ENCODE data around the gene C1QTNF8.

DNA sequence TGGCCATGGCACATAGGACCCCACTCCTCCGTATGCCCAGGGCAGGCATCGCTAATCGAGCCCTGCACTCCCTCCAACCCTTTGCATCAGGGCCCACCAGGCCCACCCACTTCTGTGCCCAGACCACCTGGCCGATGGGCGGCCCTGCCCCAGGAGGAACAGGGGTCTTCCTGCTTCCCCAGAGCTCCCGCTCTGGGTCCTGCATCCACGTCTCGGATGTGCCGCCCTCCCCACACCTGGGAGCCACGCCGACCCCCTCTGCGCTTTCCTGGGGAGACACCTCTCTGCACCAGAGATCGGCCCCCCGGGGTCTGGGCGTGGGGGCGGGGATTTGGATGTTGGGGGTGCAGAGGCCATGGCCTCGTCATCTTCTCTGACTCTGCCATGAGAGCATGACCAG, 44.6 kb downstream of the C1QTNF8 start:
- TF ChIP-seq, protein P1, sequence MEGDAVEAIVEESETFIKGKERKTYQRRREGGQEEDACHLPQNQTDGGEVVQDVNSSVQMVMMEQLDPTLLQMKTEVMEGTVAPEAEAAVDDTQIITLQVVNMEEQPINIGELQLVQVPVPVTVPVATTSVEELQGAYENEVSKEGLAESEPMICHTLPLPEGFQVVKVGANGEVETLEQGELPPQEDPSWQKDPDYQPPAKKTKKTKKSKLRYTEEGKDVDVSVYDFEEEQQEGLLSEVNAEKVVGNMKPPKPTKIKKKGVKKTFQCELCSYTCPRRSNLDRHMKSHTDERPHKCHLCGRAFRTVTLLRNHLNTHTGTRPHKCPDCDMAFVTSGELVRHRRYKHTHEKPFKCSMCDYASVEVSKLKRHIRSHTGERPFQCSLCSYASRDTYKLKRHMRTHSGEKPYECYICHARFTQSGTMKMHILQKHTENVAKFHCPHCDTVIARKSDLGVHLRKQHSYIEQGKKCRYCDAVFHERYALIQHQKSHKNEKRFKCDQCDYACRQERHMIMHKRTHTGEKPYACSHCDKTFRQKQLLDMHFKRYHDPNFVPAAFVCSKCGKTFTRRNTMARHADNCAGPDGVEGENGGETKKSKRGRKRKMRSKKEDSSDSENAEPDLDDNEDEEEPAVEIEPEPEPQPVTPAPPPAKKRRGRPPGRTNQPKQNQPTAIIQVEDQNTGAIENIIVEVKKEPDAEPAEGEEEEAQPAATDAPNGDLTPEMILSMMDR (IDR thresholded peaks at IDR 0.05): no peak
- TF ChIP-seq POLR2A (IDR thresholded peaks at IDR 0.05): no peak
